ENCODE results near the gene SCYL1. TPM values are rescaled to one million over a fixed set of nuclear protein-coding genes. Genes with fewer than 3 reads are reported as not detected.

The SCYL1 gene
- total and polyA plus RNA-seq, 2 experiments from 2014 or later = 83.9 to 167 TPM

DNA sequence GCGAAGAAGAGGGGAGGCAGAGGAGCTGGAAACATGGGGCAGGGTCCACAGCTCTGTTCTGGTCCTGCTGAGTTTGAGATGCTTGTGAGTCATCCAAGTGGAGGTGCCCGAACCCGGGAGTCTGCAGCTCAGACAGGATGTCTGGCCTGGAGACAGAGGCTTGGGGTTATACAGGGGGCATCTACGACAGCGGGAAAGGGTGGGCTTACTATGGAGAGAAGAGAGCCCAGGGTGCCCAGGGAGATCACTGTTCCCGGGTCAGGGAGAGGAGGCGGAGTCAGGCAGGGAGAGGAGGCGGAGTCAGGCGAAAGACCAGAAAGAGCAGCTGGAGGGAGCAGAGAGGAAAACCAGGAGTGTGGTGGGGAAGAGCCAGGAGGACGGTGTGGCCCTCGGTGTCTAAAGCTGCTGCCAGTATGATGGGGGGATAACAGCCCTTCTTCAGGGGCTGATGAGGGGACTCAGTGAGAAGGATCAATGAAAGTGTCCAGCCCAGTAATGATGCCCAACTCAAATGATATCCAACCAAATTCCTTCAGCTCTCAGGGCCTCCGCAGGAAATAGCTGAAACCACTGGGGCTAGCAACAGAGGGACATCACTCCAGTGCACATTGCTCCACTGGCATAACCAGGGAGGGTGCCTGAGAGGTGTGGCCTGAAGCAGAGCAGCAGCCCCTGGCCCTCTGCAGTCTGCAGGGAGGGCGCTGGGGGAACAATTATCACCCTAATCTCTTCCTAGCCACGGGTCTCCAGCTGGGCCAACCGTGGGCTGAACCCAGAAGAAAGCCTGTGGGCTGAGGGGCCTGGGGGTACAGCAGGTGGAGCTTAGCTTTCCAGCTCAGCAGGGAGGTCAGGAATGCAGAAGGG lies 35.9 kb downstream of the SCYL1 start:
- no peak overlapping the region for H2AFZ ChIP-seq

DNA sequence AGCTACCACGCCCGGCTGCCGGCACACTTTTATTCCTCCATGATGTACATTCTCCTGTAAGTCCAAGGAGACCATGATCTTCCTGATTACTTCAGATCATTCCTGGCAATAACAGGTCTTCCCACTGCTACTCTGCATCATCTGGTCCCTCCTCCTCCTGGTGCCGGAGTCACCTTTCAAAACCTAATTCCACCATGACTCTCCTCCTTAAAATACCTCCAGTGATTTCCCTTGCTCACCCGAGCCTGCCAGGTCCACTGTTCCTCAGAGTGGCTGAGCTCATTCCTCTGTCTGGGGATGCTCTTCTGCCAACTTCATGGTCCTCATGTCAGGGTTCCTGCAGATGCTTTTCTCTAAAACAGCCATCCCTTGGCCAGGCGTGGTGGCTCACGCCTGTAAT lies 37.1 kb downstream of the SCYL1 start:
- TF ChIP-seq EZH2phosphoT487 (IDR thresholded peaks at IDR 0.05; ENCODE audit: low read depth, severe bottlenecking, unreplicated experiment) = no peak
- TF ChIP-seq, protein P1, sequence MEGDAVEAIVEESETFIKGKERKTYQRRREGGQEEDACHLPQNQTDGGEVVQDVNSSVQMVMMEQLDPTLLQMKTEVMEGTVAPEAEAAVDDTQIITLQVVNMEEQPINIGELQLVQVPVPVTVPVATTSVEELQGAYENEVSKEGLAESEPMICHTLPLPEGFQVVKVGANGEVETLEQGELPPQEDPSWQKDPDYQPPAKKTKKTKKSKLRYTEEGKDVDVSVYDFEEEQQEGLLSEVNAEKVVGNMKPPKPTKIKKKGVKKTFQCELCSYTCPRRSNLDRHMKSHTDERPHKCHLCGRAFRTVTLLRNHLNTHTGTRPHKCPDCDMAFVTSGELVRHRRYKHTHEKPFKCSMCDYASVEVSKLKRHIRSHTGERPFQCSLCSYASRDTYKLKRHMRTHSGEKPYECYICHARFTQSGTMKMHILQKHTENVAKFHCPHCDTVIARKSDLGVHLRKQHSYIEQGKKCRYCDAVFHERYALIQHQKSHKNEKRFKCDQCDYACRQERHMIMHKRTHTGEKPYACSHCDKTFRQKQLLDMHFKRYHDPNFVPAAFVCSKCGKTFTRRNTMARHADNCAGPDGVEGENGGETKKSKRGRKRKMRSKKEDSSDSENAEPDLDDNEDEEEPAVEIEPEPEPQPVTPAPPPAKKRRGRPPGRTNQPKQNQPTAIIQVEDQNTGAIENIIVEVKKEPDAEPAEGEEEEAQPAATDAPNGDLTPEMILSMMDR (IDR thresholded peaks at IDR 0.05; ENCODE audit: poor library complexity) = no peak
- H4K20me1 ChIP-seq (ENCODE audit: insufficient read depth, poor library complexity, severe bottlenecking) = no peaks in the 10 kb centered on the region
- no peak for DNase-seq (ENCODE audit: low spot score)
- H2AFZ ChIP-seq = no peak overlapping the region
- peaks cover 31% of the 10 kb centered on the region for H3K4me1 ChIP-seq (ENCODE audit: insufficient read depth)
- H3K27me3 ChIP-seq = no peaks in the 10 kb centered on the region
- H3K9me2 ChIP-seq (replicated peaks; ENCODE audit: insufficient read depth) = no peaks in the 10 kb centered on the region
- no peaks in the 10 kb centered on the region for H3K9me3 ChIP-seq (ENCODE audit: low read depth)
- H3K4me2 ChIP-seq = no peak overlapping the region
- no peak overlapping the region for H3K27ac ChIP-seq
- H3K4me3 ChIP-seq = no peak overlapping the region
- WGBS (ENCODE audit: low lambda C conversion rate, missing lambda C conversion rate) = 89% methylated on average over 7 of the region's 7 CpGs
- H3K36me3 ChIP-seq (replicated peaks; ENCODE audit: insufficient read depth, low read depth) = no peaks in the 10 kb centered on the region
- H3K79me2 ChIP-seq = peaks cover 8% of the 10 kb centered on the region

More for the DNA sequence above, 35.9 kb downstream of the SCYL1 start:
- Histone ChIP-seq H3K9me3 (ENCODE audit: low read depth) (no peaks in the 10 kb centered on the region), H3K79me2 (peaks cover 11% of the 10 kb centered on the region), H4K20me1 (ENCODE audit: insufficient read depth, poor library complexity, severe bottlenecking) (no peaks in the 10 kb centered on the region), H3K9me2 (replicated peaks; ENCODE audit: insufficient read depth) (no peaks in the 10 kb centered on the region), H3K36me3 (replicated peaks; ENCODE audit: insufficient read depth, low read depth) (no peaks in the 10 kb centered on the region), H3K4me3 (no peak overlapping the region), H3K4me1 (ENCODE audit: insufficient read depth) (peaks cover 44% of the 10 kb centered on the region), H3K4me2 (no peak overlapping the region), H3K27me3 (no peaks in the 10 kb centered on the region), H3K27ac (peak overlapping the region; percentile 98)
- no peak for TF ChIP-seq EZH2 (IDR thresholded peaks at IDR 0.05; ENCODE audit: borderline replicate concordance)
- TF ChIP-seq, protein P1 (IDR thresholded peaks at IDR 0.05; ENCODE audit: poor library complexity) = no peak
- TF ChIP-seq EZH2phosphoT487 (IDR thresholded peaks at IDR 0.05; ENCODE audit: low read depth, severe bottlenecking, unreplicated experiment) = no peak
- peak; percentile 69 for DNase-seq (ENCODE audit: low spot score)
- 24% methylated on average over 15 of the region's 15 CpGs for WGBS (ENCODE audit: low lambda C conversion rate, missing lambda C conversion rate)

DNA sequence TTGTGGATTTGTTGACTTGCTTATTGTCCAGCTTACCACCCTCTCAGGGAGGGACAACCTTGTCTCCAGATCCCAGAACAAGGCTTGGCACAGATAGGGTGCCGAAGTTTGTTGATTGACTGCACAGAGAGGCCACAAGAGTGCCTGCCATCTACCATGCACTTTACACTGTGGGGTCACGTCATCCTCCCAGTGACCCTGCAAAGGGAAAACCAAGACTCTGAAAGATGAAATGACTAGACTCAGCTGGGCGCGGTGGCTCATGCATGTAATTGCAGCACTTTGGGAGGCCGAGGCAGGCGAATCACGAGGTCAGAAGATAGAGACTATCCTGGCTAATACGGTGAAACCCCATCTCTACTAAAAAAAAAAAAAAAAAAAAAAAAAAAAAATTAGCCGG lies 37.9 kb downstream of the SCYL1 start:
- no peak overlapping the region for H3K4me2 ChIP-seq
- H3K4me1 ChIP-seq (ENCODE audit: insufficient read depth) = peaks cover 26% of the 10 kb centered on the region
- H3K79me2 ChIP-seq = peaks cover 16% of the 10 kb centered on the region
- H3K27me3 ChIP-seq = no peaks in the 10 kb centered on the region
- H3K36me3 ChIP-seq (replicated peaks; ENCODE audit: insufficient read depth, low read depth) = no peaks in the 10 kb centered on the region
- H3K9me2 ChIP-seq (replicated peaks; ENCODE audit: insufficient read depth) = no peaks in the 10 kb centered on the region
- TF ChIP-seq EZH2phosphoT487 (IDR thresholded peaks at IDR 0.05; ENCODE audit: low read depth, severe bottlenecking, unreplicated experiment) (no peak), EZH2 (IDR thresholded peaks at IDR 0.05; ENCODE audit: borderline replicate concordance) (no peak)
- TF ChIP-seq, protein P1 (IDR thresholded peaks at IDR 0.05; ENCODE audit: poor library complexity) = no peak
- H3K27ac ChIP-seq = no peak overlapping the region
- H3K9me3 ChIP-seq (ENCODE audit: low read depth) = no peaks in the 10 kb centered on the region
- 89% methylated on average over 8 of the region's 9 CpGs for WGBS (ENCODE audit: low lambda C conversion rate, missing lambda C conversion rate)
- H2AFZ ChIP-seq = no peak overlapping the region
- H4K20me1 ChIP-seq (ENCODE audit: insufficient read depth, poor library complexity, severe bottlenecking) = no peaks in the 10 kb centered on the region
- no peak overlapping the region for H3K4me3 ChIP-seq
- no peak for DNase-seq (ENCODE audit: low spot score)

Data from hepatocyte (in vitro differentiated cells).